HepG2 (cell line): ENCODE results near the gene ZFP36L2. TPM values are rescaled to one million over a fixed set of nuclear protein-coding genes. Genes with fewer than 3 reads are reported as not detected.

Experiments used
- ATAC-seq: fragments of 200-7000 bp; cut with Tn5 transposase; 3 replicates; pipeline ENCODE4 v1.9.1; 2020; ENCODE audit warnings: mild to moderate bottlenecking, moderate library complexity
- BruUV-seq: library from RNA; stranded (reverse); fragments of 400-500 nt; replicated peaks from 2 replicates; lab custom pipeline; 2021; lab: Mats Ljungman, UMichigan
- CTCF ChIA-PET: fragments of 300-600 bp; formaldehyde crosslinking; extraction: SDS; loops from one replicate; lab custom pipeline; 2021; ENCODE audit warnings: low total read pairs, inconsistent platforms, low intra/inter-chr PET ratio; lab: Yijun Ruan, JAX
- POLR2A ChIA-PET: fragments of 350-600 bp; sonication (Branson Sonifier 250); formaldehyde crosslinking; loops from one replicate; lab custom pipeline; 2020; ENCODE audit warnings: antibody characterized with exemption, inconsistent platforms; lab: Yijun Ruan, JAX
- DNase-seq: peaks from one replicate; pipeline ENCODE4 v3.0.0-alpha.2; 2015; ENCODE audit warnings: low spot score
- FAIRE-seq: peaks from 3 replicates; lab custom pipeline; 2011; peaks lifted over from hg19 to GRCh38; lab: Jason Lieb, UNC
- H2AFZ ChIP-seq: one replicate; pipeline ENCODE4 v1.6.1; 2011; ENCODE audit warnings: low read length, inconsistent platforms
- H3K27ac ChIP-seq: fragments of 300-600 bp; 3 replicates; pipeline ENCODE4 v1.8.0; 2011; ENCODE audit warnings: mixed run types, mild to moderate bottlenecking, mixed read lengths, low read length, inconsistent platforms; ENCODE audit not compliant: insufficient read depth; ENCODE audit errors: extremely low read length
- H3K27me3 ChIP-seq, 2 experiments: fragments of 200-600 bp in 1 of 2; 2 replicates in 1 of 2; 3 replicates in 1 of 2; pipeline versions ENCODE4 v1.6.0 to v1.8.0; 2011; ENCODE audit warnings: low read length in 2 of 2, mild to moderate bottlenecking in 2 of 2, moderate library complexity in 2 of 2, inconsistent platforms in 1 of 2; ENCODE audit not compliant: insufficient read depth in 2 of 2, control insufficient read depth in 1 of 2
- H3K36me3 ChIP-seq, 2 experiments: fragments of 200-600 bp in 1 of 2; replicated peaks in 1 of 2; 2 replicates in 1 of 2; 3 replicates in 1 of 2; pipeline versions ENCODE4 v1.5.1 to v1.8.0; 2011; ENCODE audit warnings: low read length in 2 of 2, inconsistent platforms in 1 of 2; ENCODE audit not compliant: insufficient read depth in 2 of 2, control insufficient read depth in 1 of 2
- H3K4me1 ChIP-seq: 2 replicates; pipeline ENCODE4 v1.5.1; 2012; ENCODE audit warnings: low read length, inconsistent platforms; ENCODE audit not compliant: insufficient read depth
- H3K4me2 ChIP-seq: 2 replicates; pipeline ENCODE4 v1.6.0; 2011; ENCODE audit warnings: low read depth, low read length, inconsistent platforms
- H3K4me3 ChIP-seq, 3 experiments: fragments of 200-600 bp in 1 of 3; sonication (generic), shearing (Covaris generic) in 1 of 3; replicated peaks in 1 of 3; 2 replicates each; pipeline ENCODE4 v1.5.1; 2011 to 2016; ENCODE audit warnings: low read length in 3 of 3, inconsistent platforms in 2 of 3, low read depth in 2 of 3, mild to moderate bottlenecking in 2 of 3, control low read depth in 1 of 3, mixed read lengths in 1 of 3; ENCODE audit not compliant: insufficient read depth in 1 of 3
- H3K79me2 ChIP-seq: one replicate; pipeline ENCODE4 v1.6.1; 2011; ENCODE audit warnings: low read length, inconsistent platforms; ENCODE audit not compliant: insufficient read depth
- H3K9ac ChIP-seq: 2 replicates; pipeline ENCODE4 v1.6.0; 2011; ENCODE audit warnings: mild to moderate bottlenecking, low read depth, low read length, inconsistent platforms; ENCODE audit not compliant: insufficient read depth
- H3K9me3 ChIP-seq: 2 replicates; pipeline ENCODE4 v1.5.1; 2012; ENCODE audit warnings: mild to moderate bottlenecking, low read length
- H4K20me1 ChIP-seq: 2 replicates; pipeline ENCODE4 v1.6.0; 2011; ENCODE audit warnings: inconsistent platforms, mild to moderate bottlenecking, low read length, moderate library complexity; ENCODE audit not compliant: insufficient read depth
- ASH2L ChIP-seq: fragments of 300-600, 200-600 bp; sonication (generic); IDR thresholded peaks from 2 replicates; pipeline ENCODE4 v1.7.0; 2017; ENCODE audit warnings: low read depth, mild to moderate bottlenecking, moderate library complexity, mixed read lengths, low read length; ENCODE audit not compliant: insufficient read length
- FOXP1 ChIP-seq, 2 experiments: fragments of 450-650 bp in 1 of 2; IDR thresholded peaks; 2 replicates each; pipeline ENCODE4 v1.6.1; 2017 to 2018; ENCODE audit warnings: antibody characterized with exemption in 1 of 2
- HES4 ChIP-seq: sonication (generic); formaldehyde crosslinking; IDR thresholded peaks from 2 replicates; pipeline ENCODE4 v1.9.0; 2021; ENCODE audit warnings: mild to moderate bottlenecking, missing genetic modification reagents, borderline replicate concordance
- HHEX ChIP-seq: IDR thresholded peaks from 2 replicates; pipeline ENCODE4 v1.6.1; 2016; ENCODE audit warnings: control low read depth
- HIVEP1 ChIP-seq: sonication (generic); formaldehyde crosslinking; IDR thresholded peaks from 2 replicates; pipeline ENCODE4 v1.4.0; 2020; ENCODE audit warnings: mild to moderate bottlenecking, missing genetic modification reagents
- KMT2B ChIP-seq: IDR thresholded peaks from 2 replicates; pipeline ENCODE4 v1.6.1; 2016; ENCODE audit warnings: missing genetic modification reagents, missing compliant biosample characterization
- MED8 ChIP-seq: sonication (generic); formaldehyde crosslinking; IDR thresholded peaks from 2 replicates; pipeline ENCODE4 v1.8.1; 2023; ENCODE audit warnings: mild to moderate bottlenecking, missing genetic modification reagents; ENCODE audit not compliant: insufficient replicate concordance
- STAG1 ChIP-seq: sonication (generic); formaldehyde crosslinking; IDR thresholded peaks from 2 replicates; pipeline ENCODE4 v1.4.0; 2020; ENCODE audit warnings: missing genetic modification reagents
- TMF1 ChIP-seq: sonication (generic); formaldehyde crosslinking; IDR thresholded peaks from 2 replicates; pipeline ENCODE4 v1.8.1; 2022; ENCODE audit warnings: low read depth, missing genetic modification reagents
- U2AF2 ChIP-seq: fragments of 200-400 bp; formaldehyde crosslinking; IDR thresholded peaks from 2 replicates; pipeline ENCODE4 v1.6.1; 2017; ENCODE audit warnings: low read depth, mild to moderate bottlenecking, low read length
- YEATS4 ChIP-seq: sonication (generic); formaldehyde crosslinking; IDR thresholded peaks from 2 replicates; pipeline ENCODE4 v1.4.0; 2020; ENCODE audit warnings: missing genetic modification reagents, borderline replicate concordance
- ZNF652 ChIP-seq: IDR thresholded peaks from 2 replicates; pipeline ENCODE4 v1.6.1; 2016; ENCODE audit warnings: low read depth, borderline replicate concordance
- ZNF709 ChIP-seq: sonication (generic); formaldehyde crosslinking; IDR thresholded peaks from 2 replicates; pipeline ENCODE4 v1.5.0; 2020; ENCODE audit warnings: mild to moderate bottlenecking, missing genetic modification reagents
- ZSCAN30 ChIP-seq: sonication (generic); formaldehyde crosslinking; IDR thresholded peaks from 2 replicates; pipeline ENCODE4 v1.5.0; 2020; ENCODE audit warnings: mild to moderate bottlenecking, missing genetic modification reagents
- WGBS: methylation state at CpG from one replicate; pipeline ENCODE4 v1.1.6; 2017; ENCODE audit warnings: low lambda C conversion rate; 5-methylcytosine and 5-hydroxymethylcytosine counted together
- in situ Hi-C: cut with HindIII; loops from 2 replicates; pipeline ENCODE4 v1.10.0; 2017; ENCODE audit warnings: low pct_unique_long_range_greater_than_20kb; ENCODE audit not compliant: extremely low pct_ligation_motif_present
- intact Hi-C: fragments of 100-400 bp; cut with micrococcal nuclease; formaldehyde crosslinking; loops from one replicate; pipeline ENCODE4 v1.10.0; 2022; ENCODE audit not compliant: unreplicated experiment
- polyA plus RNA-seq, 8 experiments: library from polyadenylated mRNA; depleted of rRNA in 3 of 8; stranded (reverse) in 7 of 8; unstranded in 1 of 8; fragments of >200 nt; fragmentation: Illumina TruSeq in 4 of 8; extraction: Trizol in 4 of 8; gene quantifications; 2 replicates each; pipeline versions ENCODE4 v1.2.1 to v1.2.3, GENCODE V29; 2011 to 2016; ENCODE audit warnings: low read depth in 4 of 8, missing spikeins in 1 of 8, mixed read lengths in 1 of 8; ENCODE audit not compliant: insufficient read depth in 1 of 8
- total RNA-seq, 5 experiments: library from RNA; depleted of rRNA; stranded (reverse); fragments of >200 nt; fragmentation: Illumina TruSeq; extraction: Trizol; gene quantifications; 2 replicates each; pipeline ENCODE4 v1.2.3, GENCODE V29; 2016; ENCODE audit warnings: low read depth in 1 of 5
- TF ChIP-seq, protein P1 (sequence below): sonication (generic); formaldehyde crosslinking; IDR thresholded peaks from 2 replicates; pipeline ENCODE4 v1.4.0; 2020; ENCODE audit warnings: missing genetic modification reagents, low read depth, mild to moderate bottlenecking, borderline replicate concordance
- TF ChIP-seq, protein P2 (sequence below): sonication (generic); formaldehyde crosslinking; IDR thresholded peaks from 2 replicates; pipeline ENCODE4 v1.8.0; 2022; ENCODE audit warnings: missing genetic modification reagents, low read depth, mild to moderate bottlenecking, borderline replicate concordance
- TF ChIP-seq, protein P3 (sequence below): sonication (generic); formaldehyde crosslinking; IDR thresholded peaks from 2 replicates; pipeline ENCODE4 v1.8.1; 2022; ENCODE audit warnings: low read depth, mild to moderate bottlenecking, missing genetic modification reagents
- TF ChIP-seq, protein P4 (sequence below): sonication (generic); formaldehyde crosslinking; IDR thresholded peaks from 2 replicates; pipeline ENCODE4 v1.5.0; 2020; ENCODE audit warnings: mild to moderate bottlenecking, low read depth, missing genetic modification reagents, borderline replicate concordance

Gene ZFP36L2
- total and polyA plus RNA-seq, 2 of the 13 experiments (the other 11 are each of a cell fraction or from before 2014, with no cell fraction given) = 11.2 to 21.8 TPM

- TF ChIP-seq, protein P1, sequence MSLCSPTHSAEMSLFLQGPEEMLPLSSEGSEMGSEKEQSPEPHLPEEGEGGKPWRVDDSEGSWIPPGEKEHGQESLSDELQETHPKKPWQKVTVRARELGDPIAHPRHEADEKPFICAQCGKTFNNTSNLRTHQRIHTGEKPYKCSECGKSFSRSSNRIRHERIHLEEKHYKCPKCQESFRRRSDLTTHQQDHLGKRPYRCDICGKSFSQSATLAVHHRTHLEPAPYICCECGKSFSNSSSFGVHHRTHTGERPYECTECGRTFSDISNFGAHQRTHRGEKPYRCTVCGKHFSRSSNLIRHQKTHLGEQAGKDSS = no peak
- TF ChIP-seq TMF1 (CRISPR knock-in tag) (no peak), MED8 (CRISPR knock-in tag) (no peak), ZNF652 (CRISPR knock-in tag) (no peak), ZSCAN30 (CRISPR knock-in tag) (no peak), U2AF2 (no peak), HHEX (0 out of 2 replicates have a peak, but pooled peaks have one; percentile 16), KMT2B (no peak), ASH2L (no peak)
Measured at GRCh38 chr2:43230951-43231827, 4.8 kb upstream of the ZFP36L2 start (continued).

GRCh38 chr2:43230351-43230885 lies 4.0 kb upstream of the ZFP36L2 start:
- no peak overlapping the region for H3K4me2 ChIP-seq
- 93% methylated on average over 4 of the region's 4 CpGs for WGBS
- no peak overlapping the region for H2AFZ ChIP-seq
- H3K9ac ChIP-seq = no peak overlapping the region
- no peak for DNase-seq
- H3K4me3 ChIP-seq = no peak overlapping the region
- BruUV-seq = no TSS peak
- H3K27ac ChIP-seq = no peak overlapping the region
- no peak for FAIRE-seq
- in situ Hi-C loops = loop anchor here (5.0 kb wide), 1 partner anchor 252 kb away; no protein-coding TSS in a partner anchor
- no peaks in the 10 kb centered on the region for H3K27me3 ChIP-seq
- H3K79me2 ChIP-seq = peaks cover 11% of the 10 kb centered on the region
- ChIA-PET CTCF (interaction anchor here (1.8 to 4.9 kb wide), 4 partner anchors 99 to 402 kb away, joined by 10 to 34 read pairs (median 16); no protein-coding TSS in a partner anchor), POLR2A (interaction anchor here (1.4 kb wide), 1 partner anchor 10 kb away, joined by 3 read pairs; no protein-coding TSS in a partner anchor)
- no peaks in the 10 kb centered on the region for H3K9me3 ChIP-seq
- H3K4me1 ChIP-seq = peaks cover 46% of the 10 kb centered on the region
- H4K20me1 ChIP-seq = peaks cover 7% of the 10 kb centered on the region; the same call in 1 of the 2 replicates
- intact Hi-C loops = loop anchor here (1.0 kb wide), 1 partner anchor 254 kb away; no protein-coding TSS in a partner anchor
- H3K36me3 ChIP-seq = peaks cover 0 to 11% of the 10 kb centered on the region in 2 experiments; a peak in 2 of 5 replicates
- no peak for ATAC-seq
- TF ChIP-seq ZNF709 (CRISPR knock-in tag) = no peak
- TF ChIP-seq HIVEP1 (CRISPR knock-in tag) = no peak
- TF ChIP-seq, protein P2, sequence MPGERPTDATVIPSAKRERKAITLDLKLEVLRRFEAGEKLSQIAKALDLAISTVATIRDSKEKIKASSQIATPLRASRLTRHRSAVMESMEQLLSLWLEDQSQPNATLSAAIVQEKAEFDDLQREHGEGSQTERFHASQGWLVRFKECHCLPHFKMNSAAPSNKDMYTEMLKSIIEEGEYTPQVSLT (CRISPR knock-in tag) = no peak
- TF ChIP-seq STAG1 (CRISPR knock-in tag) = 0 out of 2 replicates have a peak, but pooled peaks have one; percentile 21
- TF ChIP-seq, protein P3, sequence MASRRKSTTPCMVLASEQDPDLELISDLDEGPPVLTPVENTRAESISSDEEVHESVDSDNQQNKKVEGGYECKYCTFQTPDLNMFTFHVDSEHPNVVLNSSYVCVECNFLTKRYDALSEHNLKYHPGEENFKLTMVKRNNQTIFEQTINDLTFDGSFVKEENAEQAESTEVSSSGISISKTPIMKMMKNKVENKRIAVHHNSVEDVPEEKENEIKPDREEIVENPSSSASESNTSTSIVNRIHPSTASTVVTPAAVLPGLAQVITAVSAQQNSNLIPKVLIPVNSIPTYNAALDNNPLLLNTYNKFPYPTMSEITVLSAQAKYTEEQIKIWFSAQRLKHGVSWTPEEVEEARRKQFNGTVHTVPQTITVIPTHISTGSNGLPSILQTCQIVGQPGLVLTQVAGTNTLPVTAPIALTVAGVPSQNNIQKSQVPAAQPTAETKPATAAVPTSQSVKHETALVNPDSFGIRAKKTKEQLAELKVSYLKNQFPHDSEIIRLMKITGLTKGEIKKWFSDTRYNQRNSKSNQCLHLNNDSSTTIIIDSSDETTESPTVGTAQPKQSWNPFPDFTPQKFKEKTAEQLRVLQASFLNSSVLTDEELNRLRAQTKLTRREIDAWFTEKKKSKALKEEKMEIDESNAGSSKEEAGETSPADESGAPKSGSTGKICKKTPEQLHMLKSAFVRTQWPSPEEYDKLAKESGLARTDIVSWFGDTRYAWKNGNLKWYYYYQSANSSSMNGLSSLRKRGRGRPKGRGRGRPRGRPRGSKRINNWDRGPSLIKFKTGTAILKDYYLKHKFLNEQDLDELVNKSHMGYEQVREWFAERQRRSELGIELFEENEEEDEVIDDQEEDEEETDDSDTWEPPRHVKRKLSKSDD (CRISPR knock-in tag) = no peak
- TF ChIP-seq YEATS4 (CRISPR knock-in tag) = no peak
- TF ChIP-seq FOXP1 (IDR thresholded peaks at IDR 0.05) = no peak
- TF ChIP-seq FOXP1 (CRISPR knock-in tag; IDR thresholded peaks at IDR 0.05) = no peak
- TF ChIP-seq, protein P4, sequence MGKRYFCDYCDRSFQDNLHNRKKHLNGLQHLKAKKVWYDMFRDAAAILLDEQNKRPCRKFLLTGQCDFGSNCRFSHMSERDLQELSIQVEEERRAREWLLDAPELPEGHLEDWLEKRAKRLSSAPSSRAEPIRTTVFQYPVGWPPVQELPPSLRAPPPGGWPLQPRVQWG = no peak
- TF ChIP-seq HES4 (CRISPR knock-in tag) = no peak
